ENCODE results near the gene STT3A.

DNA sequence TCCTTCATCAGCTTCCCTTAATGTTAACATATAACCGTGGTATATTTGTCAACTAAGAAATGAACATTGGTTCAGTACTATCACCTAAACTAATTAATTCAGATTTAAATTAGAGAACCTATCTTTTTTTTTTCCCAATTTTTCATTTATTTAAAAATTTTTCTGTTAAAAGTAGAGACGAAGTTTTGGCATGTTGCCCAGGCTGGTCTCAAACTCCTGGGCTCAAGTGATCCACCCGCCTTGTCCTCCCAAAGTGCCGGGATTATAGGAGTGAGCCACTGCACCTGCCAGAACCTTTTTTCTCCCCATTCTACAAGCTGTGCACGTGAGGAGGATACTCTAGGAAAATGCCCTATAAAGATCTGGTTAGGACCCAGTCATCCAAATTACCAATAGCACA lies 19.7 kb upstream of the STT3A start:
- TF ChIP-seq, protein P1, sequence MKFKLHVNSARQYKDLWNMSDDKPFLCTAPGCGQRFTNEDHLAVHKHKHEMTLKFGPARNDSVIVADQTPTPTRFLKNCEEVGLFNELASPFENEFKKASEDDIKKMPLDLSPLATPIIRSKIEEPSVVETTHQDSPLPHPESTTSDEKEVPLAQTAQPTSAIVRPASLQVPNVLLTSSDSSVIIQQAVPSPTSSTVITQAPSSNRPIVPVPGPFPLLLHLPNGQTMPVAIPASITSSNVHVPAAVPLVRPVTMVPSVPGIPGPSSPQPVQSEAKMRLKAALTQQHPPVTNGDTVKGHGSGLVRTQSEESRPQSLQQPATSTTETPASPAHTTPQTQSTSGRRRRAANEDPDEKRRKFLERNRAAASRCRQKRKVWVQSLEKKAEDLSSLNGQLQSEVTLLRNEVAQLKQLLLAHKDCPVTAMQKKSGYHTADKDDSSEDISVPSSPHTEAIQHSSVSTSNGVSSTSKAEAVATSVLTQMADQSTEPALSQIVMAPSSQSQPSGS (CRISPR knock-in tag; IDR thresholded peaks at IDR 0.05) = no peak
- TF ChIP-seq SP1 (IDR thresholded peaks at IDR 0.05) (no peak), SP1 (CRISPR knock-in tag; IDR thresholded peaks at IDR 0.05) (no peak), GPN1 (CRISPR knock-in tag; IDR thresholded peaks at IDR 0.05; ENCODE audit: borderline replicate concordance) (no peak), RNF2 (conservative IDR thresholded peaks at IDR 0.05; ENCODE audit: low read depth) (no peak), MED1 (CRISPR knock-in tag; IDR thresholded peaks at IDR 0.05) (no peak), POLR2AphosphoS5 (IDR thresholded peaks at IDR 0.05; ENCODE audit: low read depth, low read length) (no peak), ZSCAN9 (CRISPR knock-in tag; IDR thresholded peaks at IDR 0.05; ENCODE audit: borderline replicate concordance) (no peak)
- TF ChIP-seq, protein P2, sequence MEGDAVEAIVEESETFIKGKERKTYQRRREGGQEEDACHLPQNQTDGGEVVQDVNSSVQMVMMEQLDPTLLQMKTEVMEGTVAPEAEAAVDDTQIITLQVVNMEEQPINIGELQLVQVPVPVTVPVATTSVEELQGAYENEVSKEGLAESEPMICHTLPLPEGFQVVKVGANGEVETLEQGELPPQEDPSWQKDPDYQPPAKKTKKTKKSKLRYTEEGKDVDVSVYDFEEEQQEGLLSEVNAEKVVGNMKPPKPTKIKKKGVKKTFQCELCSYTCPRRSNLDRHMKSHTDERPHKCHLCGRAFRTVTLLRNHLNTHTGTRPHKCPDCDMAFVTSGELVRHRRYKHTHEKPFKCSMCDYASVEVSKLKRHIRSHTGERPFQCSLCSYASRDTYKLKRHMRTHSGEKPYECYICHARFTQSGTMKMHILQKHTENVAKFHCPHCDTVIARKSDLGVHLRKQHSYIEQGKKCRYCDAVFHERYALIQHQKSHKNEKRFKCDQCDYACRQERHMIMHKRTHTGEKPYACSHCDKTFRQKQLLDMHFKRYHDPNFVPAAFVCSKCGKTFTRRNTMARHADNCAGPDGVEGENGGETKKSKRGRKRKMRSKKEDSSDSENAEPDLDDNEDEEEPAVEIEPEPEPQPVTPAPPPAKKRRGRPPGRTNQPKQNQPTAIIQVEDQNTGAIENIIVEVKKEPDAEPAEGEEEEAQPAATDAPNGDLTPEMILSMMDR (CRISPR knock-in tag; IDR thresholded peaks at IDR 0.05) = no peak
